ENCODE data around the gene SASH3.
A peak's percentile ranks its signal among the peaks of the same experiment; 100 is the strongest.

SASH3 gene

GRCh38 chrX:129748305-129748704, 31.4 kb upstream of the SASH3 start:
- H3K27me3 Mint-ChIP-seq: no peaks in the 10 kb centered on the region
- no peak overlapping the region for H3K4me3 Mint-ChIP-seq
- no peaks in the 10 kb centered on the region for H3K9me3 Mint-ChIP-seq
- no peak for ATAC-seq
- no peaks in the 10 kb centered on the region for H3K4me1 Mint-ChIP-seq
- no peaks in the 10 kb centered on the region for H3K36me3 Mint-ChIP-seq
- no peak overlapping the region for H3K27ac Mint-ChIP-seq

- no peak overlapping the region for H3K4me3 Mint-ChIP-seq
- no peak for ATAC-seq
- peaks cover 1% of the 10 kb centered on the region for H3K4me1 Mint-ChIP-seq
- no peaks in the 10 kb centered on the region for H3K9me3 Mint-ChIP-seq
- H3K36me3 Mint-ChIP-seq: no peaks in the 10 kb centered on the region
- no peaks in the 10 kb centered on the region for H3K27me3 Mint-ChIP-seq
- no peak overlapping the region for H3K27ac Mint-ChIP-seq
Observed at GRCh38 chrX:129749069-129749468, 30.7 kb upstream of the SASH3 start.

- H3K9me3 Mint-ChIP-seq: no peaks in the 10 kb centered on the region
- H3K36me3 Mint-ChIP-seq: no peaks in the 10 kb centered on the region
- no peak for ATAC-seq
- H3K4me3 Mint-ChIP-seq: no peak overlapping the region
- H3K27ac Mint-ChIP-seq: peak overlapping the region; percentile 61
- H3K27me3 Mint-ChIP-seq: no peaks in the 10 kb centered on the region
- H3K4me1 Mint-ChIP-seq: peaks cover 20% of the 10 kb centered on the region
Observed at GRCh38 chrX:129750971-129751370, 28.8 kb upstream of the SASH3 start.

- H3K9me3 Mint-ChIP-seq: no peaks in the 10 kb centered on the region
- H3K27ac Mint-ChIP-seq: peak overlapping the region; percentile 79
- no peak for ATAC-seq
- no peaks in the 10 kb centered on the region for H3K36me3 Mint-ChIP-seq
- peak overlapping the region; percentile 8 for H3K4me3 Mint-ChIP-seq
- no peaks in the 10 kb centered on the region for H3K27me3 Mint-ChIP-seq
- H3K4me1 Mint-ChIP-seq: peaks cover 46% of the 10 kb centered on the region
Observed at GRCh38 chrX:129754056-129755024, 25.4 kb upstream of the SASH3 start.

GRCh38 chrX:129755779-129756650, 23.7 kb upstream of the SASH3 start:
- Mint-ChIP-seq H3K27me3 (no peaks in the 10 kb centered on the region), H3K27ac (peak overlapping the region; percentile 84), H3K4me1 (peaks cover 59% of the 10 kb centered on the region), H3K4me3 (no peak overlapping the region), H3K9me3 (no peaks in the 10 kb centered on the region), H3K36me3 (no peaks in the 10 kb centered on the region)
- no peak for ATAC-seq

- Mint-ChIP-seq H3K36me3 (no peaks in the 10 kb centered on the region), H3K9me3 (no peaks in the 10 kb centered on the region), H3K27ac (peak overlapping the region; percentile 92), H3K4me1 (peaks cover 52% of the 10 kb centered on the region), H3K4me3 (no peak overlapping the region), H3K27me3 (no peaks in the 10 kb centered on the region)
- no peak for ATAC-seq
Observed at GRCh38 chrX:129759576-129760061, 20.1 kb upstream of the SASH3 start.

- no peaks in the 10 kb centered on the region for H3K9me3 Mint-ChIP-seq
- H3K36me3 Mint-ChIP-seq: no peaks in the 10 kb centered on the region
- no peak overlapping the region for H3K4me3 Mint-ChIP-seq
- no peaks in the 10 kb centered on the region for H3K27me3 Mint-ChIP-seq
- ATAC-seq: no peak
- H3K4me1 Mint-ChIP-seq: peaks cover 47% of the 10 kb centered on the region
- peak overlapping the region; percentile 92 for H3K27ac Mint-ChIP-seq
Observed at GRCh38 chrX:129760155-129760554, 19.6 kb upstream of the SASH3 start.

- no peak overlapping the region for H3K4me3 Mint-ChIP-seq
- no peaks in the 10 kb centered on the region for H3K36me3 Mint-ChIP-seq
- ATAC-seq: no peak
- peaks cover 41% of the 10 kb centered on the region for H3K4me1 Mint-ChIP-seq
- no peak overlapping the region for H3K27ac Mint-ChIP-seq
- no peaks in the 10 kb centered on the region for H3K9me3 Mint-ChIP-seq
- H3K27me3 Mint-ChIP-seq: no peaks in the 10 kb centered on the region
Observed at GRCh38 chrX:129760981-129761380, 18.8 kb upstream of the SASH3 start.

GRCh38 chrX:129761596-129761995, 18.2 kb upstream of the SASH3 start:
- peak overlapping the region; percentile 14 for H3K27ac Mint-ChIP-seq
- H3K36me3 Mint-ChIP-seq: no peaks in the 10 kb centered on the region
- H3K4me3 Mint-ChIP-seq: no peak overlapping the region
- H3K9me3 Mint-ChIP-seq: no peaks in the 10 kb centered on the region
- no peaks in the 10 kb centered on the region for H3K27me3 Mint-ChIP-seq
- ATAC-seq: no peak
- H3K4me1 Mint-ChIP-seq: peaks cover 41% of the 10 kb centered on the region

- Mint-ChIP-seq H3K4me1 (peaks cover 39% of the 10 kb centered on the region), H3K27me3 (no peaks in the 10 kb centered on the region), H3K4me3 (no peak overlapping the region), H3K27ac (peak overlapping the region; percentile 14), H3K36me3 (no peaks in the 10 kb centered on the region), H3K9me3 (no peaks in the 10 kb centered on the region)
- ATAC-seq: no peak
Observed at GRCh38 chrX:129762448-129762847, 17.3 kb upstream of the SASH3 start.

- Mint-ChIP-seq H3K27ac (no peak overlapping the region), H3K36me3 (no peaks in the 10 kb centered on the region), H3K4me3 (no peak overlapping the region), H3K9me3 (no peaks in the 10 kb centered on the region), H3K27me3 (no peaks in the 10 kb centered on the region), H3K4me1 (peaks cover 33% of the 10 kb centered on the region)
- no peak for ATAC-seq
Observed at GRCh38 chrX:129763666-129764065, 16.1 kb upstream of the SASH3 start.

GRCh38 chrX:129768186-129768585, 11.6 kb upstream of the SASH3 start:
- H3K4me1 Mint-ChIP-seq: peaks cover 50% of the 10 kb centered on the region
- no peaks in the 10 kb centered on the region for H3K27me3 Mint-ChIP-seq
- H3K36me3 Mint-ChIP-seq: no peaks in the 10 kb centered on the region
- H3K27ac Mint-ChIP-seq: peak overlapping the region; percentile 97
- H3K4me3 Mint-ChIP-seq: no peak overlapping the region
- ATAC-seq: no peak
- H3K9me3 Mint-ChIP-seq: no peaks in the 10 kb centered on the region

GRCh38 chrX:129768586-129769466, 10.9 kb upstream of the SASH3 start:
- Mint-ChIP-seq H3K36me3 (no peaks in the 10 kb centered on the region), H3K9me3 (no peaks in the 10 kb centered on the region), H3K4me3 (peak overlapping the region; percentile 21), H3K27me3 (no peaks in the 10 kb centered on the region), H3K4me1 (peaks cover 57% of the 10 kb centered on the region), H3K27ac (peak overlapping the region; percentile 97)
- no peak for ATAC-seq

GRCh38 chrX:129769467-129770154, 10.1 kb upstream of the SASH3 start:
- peak overlapping the region; percentile 21 for H3K4me3 Mint-ChIP-seq
- H3K27me3 Mint-ChIP-seq: no peaks in the 10 kb centered on the region
- H3K9me3 Mint-ChIP-seq: no peaks in the 10 kb centered on the region
- peaks cover 64% of the 10 kb centered on the region for H3K4me1 Mint-ChIP-seq
- peak overlapping the region; percentile 97 for H3K27ac Mint-ChIP-seq
- peak; percentile 81 for ATAC-seq
- no peaks in the 10 kb centered on the region for H3K36me3 Mint-ChIP-seq

Data from stimulated activated memory B cell treated with anti-CD40 and anti-IgM and Interleukin-4, amounts not matched to agents 10 μg/mL and 1 μg/mL and 100 μg/mL, for 72 hours (primary cell).